ENCODE measurements around the gene ZFPL1. TPM values are rescaled to one million over a fixed set of nuclear protein-coding genes. Genes with fewer than 3 reads are reported as not detected.
"Not testable (repeated sequence)": the region's sequence is repeated elsewhere in the genome, so short reads cannot be mapped to it uniquely, and the experiment has no call there.

Gene ZFPL1
- total RNA-seq, 1 donor from 2014 or later, result 36.6 TPM

- CTCF ChIA-PET, result interaction anchor here (0.7 to 3.8 kb wide), 7 partner anchors 11 to 269 kb away, joined by 3 to 28 read pairs (median 4); partner anchors contain the start of genes CAPN1 and MAJIN
- POLR2A ChIA-PET, result interaction anchor here (0.6 to 15.3 kb wide), 16 partner anchors 15 to 946 kb away, joined by 3 to 546 read pairs (median 5); partner anchors contain the start of genes ARL2, CAPN1, CDC42EP2 and DPF2
- TF ChIP-seq, protein P1, sequence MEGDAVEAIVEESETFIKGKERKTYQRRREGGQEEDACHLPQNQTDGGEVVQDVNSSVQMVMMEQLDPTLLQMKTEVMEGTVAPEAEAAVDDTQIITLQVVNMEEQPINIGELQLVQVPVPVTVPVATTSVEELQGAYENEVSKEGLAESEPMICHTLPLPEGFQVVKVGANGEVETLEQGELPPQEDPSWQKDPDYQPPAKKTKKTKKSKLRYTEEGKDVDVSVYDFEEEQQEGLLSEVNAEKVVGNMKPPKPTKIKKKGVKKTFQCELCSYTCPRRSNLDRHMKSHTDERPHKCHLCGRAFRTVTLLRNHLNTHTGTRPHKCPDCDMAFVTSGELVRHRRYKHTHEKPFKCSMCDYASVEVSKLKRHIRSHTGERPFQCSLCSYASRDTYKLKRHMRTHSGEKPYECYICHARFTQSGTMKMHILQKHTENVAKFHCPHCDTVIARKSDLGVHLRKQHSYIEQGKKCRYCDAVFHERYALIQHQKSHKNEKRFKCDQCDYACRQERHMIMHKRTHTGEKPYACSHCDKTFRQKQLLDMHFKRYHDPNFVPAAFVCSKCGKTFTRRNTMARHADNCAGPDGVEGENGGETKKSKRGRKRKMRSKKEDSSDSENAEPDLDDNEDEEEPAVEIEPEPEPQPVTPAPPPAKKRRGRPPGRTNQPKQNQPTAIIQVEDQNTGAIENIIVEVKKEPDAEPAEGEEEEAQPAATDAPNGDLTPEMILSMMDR (IDR thresholded peaks at IDR 0.05), result no peak
- H3K36me3 Mint-ChIP-seq (ENCODE audit: low read depth), result peaks cover 53% of the 10 kb centered on the region
- H3K9me3 Mint-ChIP-seq, result no peaks in the 10 kb centered on the region
- intact Hi-C loops (cut with micrococcal nuclease), result loop anchor here (1.0 to 2.0 kb wide), 12 partner anchors 16 to 741 kb away; partner anchors contain the start of genes ARL2, CAPN1, CDCA5 and EHD1
- H3K4me3 Mint-ChIP-seq, result peak overlapping the region; percentile 87
- ATAC-seq (ENCODE audit: low read depth) (no peak), DNase-seq (no peak)
- peaks cover 72% of the 10 kb centered on the region for H3K4me1 Mint-ChIP-seq
- H3K27ac Mint-ChIP-seq, result peak overlapping the region; percentile 80
- H3K27me3 Mint-ChIP-seq, result no peaks in the 10 kb centered on the region
These were observed 32.6 kb downstream of the ZFPL1 start for GRCh38 chr11:65116370-65117205.

DNA sequence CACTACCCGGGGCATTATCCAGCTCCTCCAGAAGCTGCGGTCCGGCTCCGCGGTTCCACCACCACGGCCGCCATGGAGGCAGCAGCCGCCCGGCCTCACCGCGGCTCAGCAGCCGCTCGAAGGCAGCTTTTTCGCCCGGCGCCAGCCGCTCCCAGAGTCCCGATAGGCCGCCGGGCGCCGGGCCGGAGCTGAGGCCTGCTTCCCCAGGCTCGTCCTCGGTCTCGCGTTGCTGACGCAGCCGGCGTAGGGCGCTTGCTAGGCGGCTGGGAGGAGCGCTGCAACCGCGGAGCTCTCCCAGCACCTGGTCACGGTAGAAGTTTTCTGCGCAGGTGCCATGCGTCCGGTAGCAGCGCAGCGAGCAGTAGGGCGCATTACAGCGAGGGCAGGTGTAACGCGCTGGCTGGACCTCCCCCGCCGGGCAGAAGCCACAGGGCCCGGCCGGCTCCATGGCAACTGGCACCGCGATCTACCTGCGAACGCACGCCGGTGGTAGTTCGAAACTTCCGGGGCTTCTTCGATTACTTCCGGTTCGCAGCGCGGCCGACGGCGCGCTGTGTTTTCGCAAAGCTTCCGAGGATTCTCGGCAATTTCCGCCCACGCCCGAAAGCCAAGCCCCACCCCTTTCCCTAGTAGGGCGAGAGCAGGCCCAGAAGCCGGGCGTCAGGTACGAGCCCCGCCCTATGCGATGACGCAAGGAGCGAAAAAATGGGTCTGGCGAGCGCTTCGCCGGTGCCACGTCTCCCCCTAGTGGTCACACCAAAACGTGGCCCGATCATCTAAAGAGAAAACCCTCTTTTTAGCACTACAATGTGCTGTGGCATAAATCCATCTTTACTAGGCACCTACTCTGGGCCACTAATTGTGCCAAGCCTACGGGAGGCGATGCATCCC lies 33.4 kb downstream of the ZFPL1 start, which contains the start of gene ZNHIT2:
ZNHIT2 (minus strand) TSS at position 496 of the 891 bp plus-strand sequence; CDS start at position 448, 48 bp downstream.
- CTCF ChIA-PET, result interaction anchor here (0.6 to 3.8 kb wide), 12 partner anchors 12 to 326 kb away, joined by 3 to 28 read pairs (median 3); partner anchors contain the start of genes ARL2, CAPN1 and MAJIN
- peak; percentile 98 for DNase-seq
- peaks cover 61% of the 10 kb centered on the region for H3K36me3 Mint-ChIP-seq (ENCODE audit: low read depth)
- H3K9me3 Mint-ChIP-seq, result no peaks in the 10 kb centered on the region
- ATAC-seq (ENCODE audit: low read depth), result peak; percentile 70
- peaks cover 76% of the 10 kb centered on the region for H3K4me1 Mint-ChIP-seq
- H3K4me3 Mint-ChIP-seq, result peak within 1 kb of the TSS; percentile 87
- intact Hi-C loops (cut with micrococcal nuclease), result loop anchor here (1.0 to 2.0 kb wide), 13 partner anchors 7 to 740 kb away; partner anchors contain the start of genes ARL2, CAPN1, CDCA5 and EHD1
- TF ChIP-seq, protein P1 (IDR thresholded peaks at IDR 0.05), result peak; percentile 34
- POLR2A ChIA-PET, result interaction anchor here (0.6 to 15.3 kb wide), 26 partner anchors 14 to 771 kb away, joined by 3 to 546 read pairs (median 4); partner anchors contain the start of genes ARL2, CAPN1, CDC42BPG and CDC42EP2
- H3K27ac Mint-ChIP-seq, result peak within 1 kb of the TSS; percentile 89
- H3K27me3 Mint-ChIP-seq, result no peaks in the 10 kb centered on the region

DNA sequence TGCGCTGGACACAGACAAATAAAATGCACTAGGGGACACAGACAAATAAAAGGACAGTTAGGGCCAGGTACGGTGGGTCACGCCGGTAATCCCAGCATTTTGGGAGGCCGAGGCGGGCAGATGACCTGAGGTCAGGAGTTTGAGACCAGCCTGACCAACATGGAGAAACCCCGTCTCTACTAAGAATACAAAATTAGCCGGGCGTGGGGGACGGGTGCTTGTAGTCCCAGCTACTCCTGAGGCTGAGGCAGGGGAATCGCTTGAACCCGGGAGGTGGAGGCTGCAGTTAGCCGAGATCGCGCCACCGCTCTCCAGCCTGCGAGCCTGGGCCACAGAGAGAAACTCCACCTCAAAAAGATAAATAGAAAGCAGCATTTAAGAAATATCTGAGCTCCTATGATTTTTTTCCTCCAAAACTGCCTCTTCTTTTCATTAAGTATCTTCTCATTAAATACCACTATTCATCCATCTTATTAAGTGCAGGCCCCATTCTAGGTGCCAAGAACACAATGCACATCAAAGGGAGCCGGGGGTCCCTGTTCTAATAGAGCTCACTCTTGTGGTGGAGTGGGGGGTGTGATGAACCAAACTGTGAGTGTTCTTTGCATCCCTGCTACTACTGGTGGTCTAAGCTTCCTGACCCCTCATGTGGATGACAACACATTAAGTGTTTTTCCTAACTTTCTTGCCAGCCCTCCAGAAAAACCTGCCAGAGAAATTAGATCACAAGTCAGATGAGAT lies 34.2 kb downstream of the ZFPL1 start:
- Mint-ChIP-seq H3K9me3 (no peaks in the 10 kb centered on the region), H3K36me3 (ENCODE audit: low read depth) (peaks cover 63% of the 10 kb centered on the region), H3K4me3 (peak overlapping the region; percentile 87), H3K4me1 (peaks cover 74% of the 10 kb centered on the region), H3K27me3 (no peaks in the 10 kb centered on the region), H3K27ac (peak overlapping the region; percentile 89)
- POLR2A ChIA-PET, result interaction anchor here (0.6 to 15.3 kb wide), 20 partner anchors 13 to 497 kb away, joined by 3 to 546 read pairs (median 4); partner anchors contain the start of genes ARL2, CAPN1, CDC42BPG and CDC42EP2
- TF ChIP-seq, protein P1 (IDR thresholded peaks at IDR 0.05), result peak; percentile 4
- intact Hi-C loops (cut with micrococcal nuclease), result loop anchor here (1.0 kb wide), 1 partner anchor 8 kb away; no protein-coding TSS in a partner anchor
- ATAC-seq (ENCODE audit: low read depth) (no peak), DNase-seq (no peak)
- CTCF ChIA-PET, result interaction anchor here (1.1 to 3.8 kb wide), 5 partner anchors 12 to 270 kb away, joined by 3 to 28 read pairs (median 3); partner anchors contain the start of genes CAPN1 and MAJIN

- ChIA-PET CTCF (interaction anchor here (0.8 to 3.8 kb wide), 2 partner anchors 11 to 105 kb away, joined by 3 to 28 read pairs; partner anchors contain the start of gene ARL2), POLR2A (interaction anchor here (0.6 to 15.3 kb wide), 5 partner anchors 12 to 105 kb away, joined by 4 to 546 read pairs (median 20); partner anchors contain the start of genes ARL2, CAPN1, SYVN1 and VPS51)
- peaks cover 63% of the 10 kb centered on the region for H3K36me3 Mint-ChIP-seq (ENCODE audit: low read depth)
- not testable (repeated sequence) for H3K9me3 Mint-ChIP-seq; H3K27me3 Mint-ChIP-seq; ATAC-seq (ENCODE audit: low read depth); H3K4me3 Mint-ChIP-seq; DNase-seq
- intact Hi-C loops (cut with micrococcal nuclease), result loop anchor here (1.0 kb wide), 1 partner anchor 9 kb away; no protein-coding TSS in a partner anchor
- H3K4me1 Mint-ChIP-seq, result peaks cover 71% of the 10 kb centered on the region
- peak overlapping the region; percentile 57 for H3K27ac Mint-ChIP-seq
These were observed 35.1 kb downstream of the ZFPL1 start for GRCh38 chr11:65118891-65119669.

Data from activated B cell treated with CpG ODN at 0.5 μM for 24 hours (primary cell).